Measurements from ENCODE around the gene SLC25A39. TPM values are rescaled to one million over a fixed set of nuclear protein-coding genes. Genes with fewer than 3 reads are reported as not detected.

Gene SLC25A39
- total and polyA plus RNA-seq, 2 of the 13 experiments (the other 11 are each of a cell fraction or from before 2014, with no cell fraction given): 144 to 151 TPM

DNA sequence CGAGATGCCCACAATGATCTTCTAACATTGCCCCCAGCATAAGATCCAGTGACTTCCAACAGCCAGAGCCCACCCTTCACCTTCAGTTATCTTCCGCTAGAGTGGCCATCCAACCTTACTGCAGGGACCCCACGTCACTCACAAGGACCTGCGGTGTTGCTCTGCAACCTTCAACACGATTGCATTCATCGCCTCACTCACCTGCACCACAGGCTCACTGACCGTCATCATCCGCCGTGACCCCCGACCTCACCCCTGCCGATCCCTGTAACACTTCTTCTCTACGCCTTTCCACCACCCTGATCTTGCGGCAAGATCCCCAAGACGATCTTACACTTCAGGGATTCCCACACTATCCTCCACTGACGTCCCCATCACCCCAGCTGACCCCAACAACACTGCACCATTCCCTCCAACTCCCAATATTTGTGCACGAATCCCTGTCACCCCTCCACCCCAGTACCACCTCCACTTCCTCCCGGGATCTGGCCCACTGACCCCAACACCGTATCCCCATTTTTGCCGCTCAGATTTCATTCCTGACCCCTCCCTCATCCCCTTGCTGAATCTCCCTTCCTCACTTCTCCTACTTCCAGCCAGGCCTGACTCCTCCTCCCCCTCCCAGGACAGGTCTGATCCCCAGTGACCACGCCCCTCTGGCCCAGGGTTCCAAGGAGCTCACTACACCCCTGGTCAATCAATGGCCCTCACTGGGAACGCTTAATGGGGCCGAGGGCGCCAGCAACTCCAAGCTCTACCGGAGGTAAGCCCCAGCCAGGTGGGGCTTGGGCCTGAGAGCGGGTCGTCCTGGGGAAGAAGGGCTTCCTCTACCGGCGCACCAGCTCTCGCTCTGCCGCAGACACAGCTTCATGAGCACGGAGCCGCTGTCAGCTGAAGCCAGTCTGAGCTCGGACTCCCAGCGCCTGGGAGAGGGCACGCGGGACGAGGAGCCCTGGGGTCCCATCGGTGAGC lies 8.6 kb downstream of the SLC25A39 start (continued):
- TF ChIP-seq, protein P1, sequence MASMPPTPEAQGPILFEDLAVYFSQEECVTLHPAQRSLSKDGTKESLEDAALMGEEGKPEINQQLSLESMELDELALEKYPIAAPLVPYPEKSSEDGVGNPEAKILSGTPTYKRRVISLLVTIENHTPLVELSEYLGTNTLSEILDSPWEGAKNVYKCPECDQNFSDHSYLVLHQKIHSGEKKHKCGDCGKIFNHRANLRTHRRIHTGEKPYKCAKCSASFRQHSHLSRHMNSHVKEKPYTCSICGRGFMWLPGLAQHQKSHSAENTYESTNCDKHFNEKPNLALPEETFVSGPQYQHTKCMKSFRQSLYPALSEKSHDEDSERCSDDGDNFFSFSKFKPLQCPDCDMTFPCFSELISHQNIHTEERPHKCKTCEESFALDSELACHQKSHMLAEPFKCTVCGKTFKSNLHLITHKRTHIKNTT (CRISPR knock-in tag; IDR thresholded peaks at IDR 0.05): no peak
- TF ChIP-seq, protein P2, sequence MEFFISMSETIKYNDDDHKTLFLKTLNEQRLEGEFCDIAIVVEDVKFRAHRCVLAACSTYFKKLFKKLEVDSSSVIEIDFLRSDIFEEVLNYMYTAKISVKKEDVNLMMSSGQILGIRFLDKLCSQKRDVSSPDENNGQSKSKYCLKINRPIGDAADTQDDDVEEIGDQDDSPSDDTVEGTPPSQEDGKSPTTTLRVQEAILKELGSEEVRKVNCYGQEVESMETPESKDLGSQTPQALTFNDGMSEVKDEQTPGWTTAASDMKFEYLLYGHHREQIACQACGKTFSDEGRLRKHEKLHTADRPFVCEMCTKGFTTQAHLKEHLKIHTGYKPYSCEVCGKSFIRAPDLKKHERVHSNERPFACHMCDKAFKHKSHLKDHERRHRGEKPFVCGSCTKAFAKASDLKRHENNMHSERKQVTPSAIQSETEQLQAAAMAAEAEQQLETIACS (CRISPR knock-in tag; IDR thresholded peaks at IDR 0.05): no peak
- no peak for TF ChIP-seq SMAD9 (CRISPR knock-in tag; IDR thresholded peaks at IDR 0.05)
- TF ChIP-seq ETV5 (CRISPR knock-in tag; IDR thresholded peaks at IDR 0.05; ENCODE audit: borderline replicate concordance): no peak

DNA sequence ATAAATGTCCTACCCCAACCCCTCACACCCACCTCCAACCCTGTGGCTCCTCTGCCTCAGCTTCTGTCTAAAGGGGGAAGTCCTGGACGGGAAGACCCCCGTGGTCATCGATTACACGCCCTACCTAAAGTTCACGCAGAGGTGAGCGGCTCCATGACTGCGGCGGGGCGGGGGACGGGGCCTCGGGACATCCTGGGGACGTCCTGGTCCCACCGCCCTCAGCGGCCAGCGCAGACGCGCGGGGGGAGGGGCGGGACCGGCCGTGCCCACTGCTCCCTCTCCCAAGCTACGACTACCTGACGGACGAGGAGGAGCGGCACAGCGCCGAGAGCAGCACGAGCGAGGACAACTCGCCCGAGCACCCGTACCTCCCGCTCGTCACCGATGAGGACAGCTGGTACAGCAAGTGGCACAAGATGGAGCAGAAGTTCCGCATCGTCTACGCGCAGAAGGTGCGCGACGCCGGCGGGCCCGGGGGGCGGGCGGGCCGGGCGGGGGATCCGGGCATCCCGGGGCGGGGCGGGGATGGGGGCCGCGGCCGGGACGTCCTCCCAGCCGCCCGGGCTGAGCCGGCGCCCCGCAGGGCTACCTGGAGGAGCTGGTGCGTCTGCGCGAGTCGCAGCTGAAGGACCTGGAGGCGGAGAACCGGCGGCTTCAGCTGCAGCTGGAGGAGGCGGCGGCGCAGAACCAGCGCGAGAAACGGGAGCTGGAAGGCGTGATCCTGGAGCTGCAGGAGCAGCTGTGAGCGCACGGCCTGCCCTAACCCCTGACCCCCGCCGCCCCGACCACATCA lies 9.6 kb downstream of the SLC25A39 start:
- no peak overlapping the region for H3K27ac ChIP-seq (ENCODE audit: extremely low read length, insufficient read depth, low read length)
- FAIRE-seq: no peak
- H2AFZ ChIP-seq (ENCODE audit: low read length): no peak overlapping the region
- no TSS peak for BruUV-seq (replicated peaks)
- no peaks in the 10 kb centered on the region for H3K9me3 ChIP-seq (ENCODE audit: low read length)
- intact Hi-C loops (cut with micrococcal nuclease; ENCODE audit: unreplicated experiment): no loop called here
- H3K27me3 ChIP-seq (ENCODE audit: control insufficient read depth in 1 of 2, insufficient read depth in 2 of 2, low read length in 2 of 2): peaks cover 10 to 38% of the 10 kb centered on the region in 2 experiments; a peak in 4 of 5 replicates
- no peak for DNase-seq (ENCODE audit: low spot score)
- in situ Hi-C loops (cut with HindIII; ENCODE audit: extremely low pct_ligation_motif_present, low pct_unique_long_range_greater_than_20kb): no loop called here
- ChIA-PET POLR2A (interaction anchor here (1.0 kb wide), 1 partner anchor 35 kb away, joined by 4 read pairs; no protein-coding TSS in a partner anchor), CTCF (ENCODE audit: low intra/inter-chr PET ratio, low total read pairs) (no interaction called here)
- peaks cover 4 to 8% of the 10 kb centered on the region in 2 experiments; a peak in 4 of 5 replicates for H3K36me3 ChIP-seq (replicated peaks in 1 of 2; ENCODE audit: control insufficient read depth in 1 of 2, insufficient read depth in 2 of 2, low read length in 2 of 2)
- H3K79me2 ChIP-seq (ENCODE audit: insufficient read depth, low read length): no peaks in the 10 kb centered on the region
- no peak overlapping the region for H3K9ac ChIP-seq (ENCODE audit: insufficient read depth, low read depth, low read length)
- H4K20me1 ChIP-seq (ENCODE audit: insufficient read depth, low read length): no peaks in the 10 kb centered on the region
- 7% methylated on average over 45 of the region's 81 CpGs for WGBS (ENCODE audit: low lambda C conversion rate)
- H3K4me1 ChIP-seq (ENCODE audit: insufficient read depth, low read length): peaks cover 66% of the 10 kb centered on the region
- H3K4me3 ChIP-seq (replicated peaks in 1 of 3; ENCODE audit: insufficient read depth in 1 of 3, low read depth in 2 of 3, low read length in 3 of 3): peak overlapping the region in 2 of 3 experiments; percentile 39 to 58; a peak in 2 of 6 replicates
- H3K4me2 ChIP-seq (ENCODE audit: low read depth, low read length): peak overlapping the region; percentile 61
- ATAC-seq: peak; percentile 9; the same call in 2 of the 3 replicates
- TF ChIP-seq ZNF382 (CRISPR knock-in tag; IDR thresholded peaks at IDR 0.05; ENCODE audit: borderline replicate concordance) (no peak), BCL6 (CRISPR knock-in tag; IDR thresholded peaks at IDR 0.05) (no peak), ZSCAN30 (CRISPR knock-in tag; IDR thresholded peaks at IDR 0.05) (no peak)
- TF ChIP-seq, protein P3, sequence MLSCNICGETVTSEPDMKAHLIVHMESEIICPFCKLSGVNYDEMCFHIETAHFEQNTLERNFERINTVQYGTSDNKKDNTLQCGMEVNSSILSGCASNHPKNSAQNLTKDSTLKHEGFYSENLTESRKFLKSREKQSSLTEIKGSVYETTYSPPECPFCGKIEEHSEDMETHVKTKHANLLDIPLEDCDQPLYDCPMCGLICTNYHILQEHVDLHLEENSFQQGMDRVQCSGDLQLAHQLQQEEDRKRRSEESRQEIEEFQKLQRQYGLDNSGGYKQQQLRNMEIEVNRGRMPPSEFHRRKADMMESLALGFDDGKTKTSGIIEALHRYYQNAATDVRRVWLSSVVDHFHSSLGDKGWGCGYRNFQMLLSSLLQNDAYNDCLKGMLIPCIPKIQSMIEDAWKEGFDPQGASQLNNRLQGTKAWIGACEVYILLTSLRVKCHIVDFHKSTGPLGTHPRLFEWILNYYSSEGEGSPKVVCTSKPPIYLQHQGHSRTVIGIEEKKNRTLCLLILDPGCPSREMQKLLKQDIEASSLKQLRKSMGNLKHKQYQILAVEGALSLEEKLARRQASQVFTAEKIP (CRISPR knock-in tag; IDR thresholded peaks at IDR 0.05; ENCODE audit: borderline replicate concordance): no peak
- TF ChIP-seq, protein P4, sequence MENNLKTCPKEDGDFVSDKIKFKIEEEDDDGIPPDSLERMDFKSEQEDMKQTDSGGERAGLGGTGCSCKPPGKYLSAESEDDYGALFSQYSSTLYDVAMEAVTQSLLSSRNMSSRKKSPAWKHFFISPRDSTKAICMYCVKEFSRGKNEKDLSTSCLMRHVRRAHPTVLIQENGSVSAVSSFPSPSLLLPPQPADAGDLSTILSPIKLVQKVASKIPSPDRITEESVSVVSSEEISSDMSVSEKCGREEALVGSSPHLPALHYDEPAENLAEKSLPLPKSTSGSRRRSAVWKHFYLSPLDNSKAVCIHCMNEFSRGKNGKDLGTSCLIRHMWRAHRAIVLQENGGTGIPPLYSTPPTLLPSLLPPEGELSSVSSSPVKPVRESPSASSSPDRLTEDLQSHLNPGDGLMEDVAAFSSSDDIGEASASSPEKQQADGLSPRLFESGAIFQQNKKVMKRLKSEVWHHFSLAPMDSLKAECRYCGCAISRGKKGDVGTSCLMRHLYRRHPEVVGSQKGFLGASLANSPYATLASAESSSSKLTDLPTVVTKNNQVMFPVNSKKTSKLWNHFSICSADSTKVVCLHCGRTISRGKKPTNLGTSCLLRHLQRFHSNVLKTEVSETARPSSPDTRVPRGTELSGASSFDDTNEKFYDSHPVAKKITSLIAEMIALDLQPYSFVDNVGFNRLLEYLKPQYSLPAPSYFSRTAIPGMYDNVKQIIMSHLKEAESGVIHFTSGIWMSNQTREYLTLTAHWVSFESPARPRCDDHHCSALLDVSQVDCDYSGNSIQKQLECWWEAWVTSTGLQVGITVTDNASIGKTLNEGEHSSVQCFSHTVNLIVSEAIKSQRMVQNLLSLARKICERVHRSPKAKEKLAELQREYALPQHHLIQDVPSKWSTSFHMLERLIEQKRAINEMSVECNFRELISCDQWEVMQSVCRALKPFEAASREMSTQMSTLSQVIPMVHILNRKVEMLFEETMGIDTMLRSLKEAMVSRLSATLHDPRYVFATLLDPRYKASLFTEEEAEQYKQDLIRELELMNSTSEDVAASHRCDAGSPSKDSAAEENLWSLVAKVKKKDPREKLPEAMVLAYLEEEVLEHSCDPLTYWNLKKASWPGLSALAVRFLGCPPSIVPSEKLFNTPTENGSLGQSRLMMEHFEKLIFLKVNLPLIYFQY (CRISPR knock-in tag; IDR thresholded peaks at IDR 0.05; ENCODE audit: borderline replicate concordance): no peak
- TF ChIP-seq, protein P5, sequence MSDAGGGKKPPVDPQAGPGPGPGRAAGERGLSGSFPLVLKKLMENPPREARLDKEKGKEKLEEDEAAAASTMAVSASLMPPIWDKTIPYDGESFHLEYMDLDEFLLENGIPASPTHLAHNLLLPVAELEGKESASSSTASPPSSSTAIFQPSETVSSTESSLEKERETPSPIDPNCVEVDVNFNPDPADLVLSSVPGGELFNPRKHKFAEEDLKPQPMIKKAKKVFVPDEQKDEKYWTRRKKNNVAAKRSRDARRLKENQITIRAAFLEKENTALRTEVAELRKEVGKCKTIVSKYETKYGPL (CRISPR knock-in tag; IDR thresholded peaks at IDR 0.05): no peak
